ENCODE results near the gene KIFBP.
"Not testable (repeated sequence)": the region's sequence is repeated elsewhere in the genome, so short reads cannot be mapped to it uniquely, and the experiment has no call there.

The KIFBP gene

DNA sequence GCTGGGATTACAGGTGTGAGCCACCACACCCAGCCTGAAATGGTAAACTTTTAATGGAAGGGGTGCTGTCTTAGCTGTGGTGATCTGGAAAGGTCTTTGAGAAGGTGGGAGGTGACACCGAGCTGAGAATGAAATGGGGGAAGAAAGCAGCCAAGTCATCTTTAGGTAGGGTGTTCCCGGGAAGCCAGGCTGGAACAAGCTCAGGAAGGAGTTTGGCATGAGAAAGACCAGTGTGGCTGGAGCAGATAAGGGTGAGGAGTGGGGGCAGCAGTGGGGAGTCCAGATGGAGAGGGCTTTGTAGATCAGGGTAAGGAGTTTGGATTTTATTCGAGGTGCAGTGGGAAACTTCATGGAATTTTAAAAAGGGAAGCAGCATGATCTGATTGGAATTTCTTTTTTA lies 30.0 kb downstream of the KIFBP start:
- H3K27ac ChIP-seq = no peak overlapping the region
- DNase-seq (ENCODE audit: low spot score) = no peak
- CTCF ChIA-PET = interaction anchor here (1.2 kb wide), 1 partner anchor 75 kb away, joined by 3 read pairs; no protein-coding TSS in a partner anchor
- POLR2A ChIA-PET (ENCODE audit: low non-redundant PET) = interaction anchor here (0.6 kb wide), 1 partner anchor 156 kb away, joined by 4 read pairs; no protein-coding TSS in a partner anchor
- TF ChIP-seq, protein P1, sequence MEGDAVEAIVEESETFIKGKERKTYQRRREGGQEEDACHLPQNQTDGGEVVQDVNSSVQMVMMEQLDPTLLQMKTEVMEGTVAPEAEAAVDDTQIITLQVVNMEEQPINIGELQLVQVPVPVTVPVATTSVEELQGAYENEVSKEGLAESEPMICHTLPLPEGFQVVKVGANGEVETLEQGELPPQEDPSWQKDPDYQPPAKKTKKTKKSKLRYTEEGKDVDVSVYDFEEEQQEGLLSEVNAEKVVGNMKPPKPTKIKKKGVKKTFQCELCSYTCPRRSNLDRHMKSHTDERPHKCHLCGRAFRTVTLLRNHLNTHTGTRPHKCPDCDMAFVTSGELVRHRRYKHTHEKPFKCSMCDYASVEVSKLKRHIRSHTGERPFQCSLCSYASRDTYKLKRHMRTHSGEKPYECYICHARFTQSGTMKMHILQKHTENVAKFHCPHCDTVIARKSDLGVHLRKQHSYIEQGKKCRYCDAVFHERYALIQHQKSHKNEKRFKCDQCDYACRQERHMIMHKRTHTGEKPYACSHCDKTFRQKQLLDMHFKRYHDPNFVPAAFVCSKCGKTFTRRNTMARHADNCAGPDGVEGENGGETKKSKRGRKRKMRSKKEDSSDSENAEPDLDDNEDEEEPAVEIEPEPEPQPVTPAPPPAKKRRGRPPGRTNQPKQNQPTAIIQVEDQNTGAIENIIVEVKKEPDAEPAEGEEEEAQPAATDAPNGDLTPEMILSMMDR (conservative IDR thresholded peaks at IDR 0.05; ENCODE audit: low read depth) = no peak

DNA sequence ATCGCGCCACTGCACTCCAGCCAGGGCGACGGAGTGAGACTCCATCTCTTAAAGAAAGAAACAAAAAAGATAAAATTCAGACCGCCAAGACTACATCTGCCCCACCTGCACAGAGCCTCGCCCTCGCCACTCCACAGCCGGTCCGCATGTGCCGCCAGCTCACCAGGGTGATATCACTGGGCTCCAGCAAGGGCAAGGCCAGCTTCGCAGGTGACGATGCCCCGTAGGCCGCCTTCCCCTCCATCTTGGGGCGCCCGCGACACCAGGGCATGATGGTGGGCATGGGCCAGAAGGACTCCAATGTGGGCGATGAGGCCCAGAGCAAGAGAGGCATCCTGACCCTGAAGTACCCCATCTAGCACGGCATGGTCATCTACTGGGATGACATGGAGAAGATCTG lies 34.0 kb downstream of the KIFBP start:
- TF ChIP-seq, protein P1 (conservative IDR thresholded peaks at IDR 0.05; ENCODE audit: low read depth) = no peak
- H3K27ac ChIP-seq = no peak overlapping the region
- ChIA-PET POLR2A (ENCODE audit: low non-redundant PET) (no interaction called here), CTCF (no interaction called here)
- no peak for DNase-seq (ENCODE audit: low spot score)

DNA sequence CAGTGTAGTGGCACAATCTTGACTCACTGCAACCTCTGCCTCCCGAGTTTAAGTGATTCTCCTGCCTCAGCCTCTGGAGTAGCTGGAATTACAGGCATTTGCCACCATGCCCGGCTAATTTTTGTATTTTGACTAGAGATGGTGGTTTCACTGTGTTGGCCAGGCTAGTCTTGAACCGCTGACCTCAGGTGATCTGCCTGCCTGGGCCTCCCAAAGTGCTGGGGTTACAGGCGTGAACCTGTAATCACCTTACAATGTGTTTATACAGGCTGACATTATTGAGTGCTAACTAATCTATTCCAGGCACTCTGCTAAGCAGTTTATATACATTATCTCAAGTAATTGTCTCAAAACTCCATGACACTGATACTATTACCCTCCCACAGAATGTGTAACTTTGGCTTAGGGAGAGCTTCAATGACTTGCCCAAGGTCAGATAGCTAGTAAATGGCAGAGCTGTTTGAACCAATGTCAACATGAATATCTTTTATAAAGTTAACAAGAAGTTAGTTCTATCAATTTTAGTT lies 36.8 kb downstream of the KIFBP start:
- no peak for DNase-seq (ENCODE audit: low spot score)
- POLR2A ChIA-PET (ENCODE audit: low non-redundant PET) = no interaction called here
- TF ChIP-seq, protein P1 (conservative IDR thresholded peaks at IDR 0.05; ENCODE audit: low read depth) = no peak
- CTCF ChIA-PET = no interaction called here
- H3K27ac ChIP-seq = no peak overlapping the region

DNA sequence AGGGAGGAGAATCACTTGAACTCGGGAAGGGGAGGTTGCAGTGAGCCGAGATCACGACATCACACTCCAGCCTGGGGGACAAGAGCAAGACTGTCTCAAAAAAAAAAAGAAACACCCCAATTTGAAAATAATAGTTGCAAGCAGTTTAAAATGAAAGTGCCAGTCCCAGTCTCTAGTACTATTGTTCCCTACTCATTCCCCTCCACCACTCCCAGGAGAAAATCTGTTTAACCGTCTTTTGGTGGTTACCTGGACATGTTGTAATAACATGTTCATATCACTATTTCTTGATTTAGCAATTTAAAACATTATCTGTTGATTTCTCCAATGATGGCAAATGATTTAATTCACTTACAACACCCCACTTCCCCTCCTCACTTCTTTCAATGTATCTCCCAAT lies 44.7 kb downstream of the KIFBP start:
- TF ChIP-seq, protein P1 (conservative IDR thresholded peaks at IDR 0.05; ENCODE audit: low read depth) = no peak
- no peak overlapping the region for H3K27ac ChIP-seq
- ChIA-PET CTCF (interaction anchor here (0.6 kb wide), 1 partner anchor 545 kb away, joined by 3 read pairs; no protein-coding TSS in a partner anchor), POLR2A (ENCODE audit: low non-redundant PET) (no interaction called here)
- no peak for DNase-seq (ENCODE audit: low spot score)

DNA sequence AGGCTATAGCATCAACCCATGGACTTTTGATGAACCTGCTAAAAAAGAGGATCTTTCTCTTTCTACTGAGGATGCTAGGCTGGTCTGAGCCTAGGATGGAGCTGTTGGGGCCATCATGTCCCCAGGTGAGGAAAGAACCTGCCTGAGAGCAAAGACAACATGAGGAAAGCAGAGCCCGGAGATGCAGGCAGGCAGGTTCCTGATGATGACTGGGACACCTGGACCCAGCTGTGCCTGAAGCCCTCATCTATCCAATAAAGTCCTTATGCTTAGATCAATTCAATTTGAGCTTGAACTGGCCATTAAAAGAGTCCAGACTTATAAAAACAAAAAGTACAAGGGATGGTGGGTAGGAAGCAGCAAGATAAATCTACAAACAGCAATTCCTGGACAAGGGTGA lies 48.9 kb downstream of the KIFBP start:
- H3K27ac ChIP-seq = no peak overlapping the region
- ChIA-PET POLR2A (ENCODE audit: low non-redundant PET) (no interaction called here), CTCF (no interaction called here)
- no peak for DNase-seq (ENCODE audit: low spot score)
- TF ChIP-seq, protein P1 (conservative IDR thresholded peaks at IDR 0.05; ENCODE audit: low read depth) = no peak

DNA sequence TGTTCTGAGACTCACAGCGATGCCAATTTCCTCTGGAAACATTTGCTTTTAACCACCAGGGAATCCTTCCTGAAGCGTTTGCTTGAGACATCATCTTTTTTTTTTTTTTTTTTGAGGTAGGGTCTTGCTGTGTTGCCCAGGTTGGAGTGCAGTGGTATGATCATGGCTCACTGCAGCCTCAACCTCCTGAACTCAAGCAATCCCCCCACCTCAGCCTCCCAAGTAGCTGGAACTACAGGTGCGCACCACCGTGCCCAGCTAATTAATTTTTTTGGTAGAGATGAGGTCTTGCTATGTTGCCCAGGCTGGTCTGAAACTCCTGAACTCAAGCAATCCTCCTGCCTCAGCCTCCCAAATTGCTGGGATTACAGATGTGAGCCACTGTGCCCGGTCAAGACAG lies 52.3 kb downstream of the KIFBP start:
- DNase-seq (ENCODE audit: low spot score); POLR2A ChIA-PET (ENCODE audit: low non-redundant PET); CTCF ChIA-PET: not testable (repeated sequence)

DNA sequence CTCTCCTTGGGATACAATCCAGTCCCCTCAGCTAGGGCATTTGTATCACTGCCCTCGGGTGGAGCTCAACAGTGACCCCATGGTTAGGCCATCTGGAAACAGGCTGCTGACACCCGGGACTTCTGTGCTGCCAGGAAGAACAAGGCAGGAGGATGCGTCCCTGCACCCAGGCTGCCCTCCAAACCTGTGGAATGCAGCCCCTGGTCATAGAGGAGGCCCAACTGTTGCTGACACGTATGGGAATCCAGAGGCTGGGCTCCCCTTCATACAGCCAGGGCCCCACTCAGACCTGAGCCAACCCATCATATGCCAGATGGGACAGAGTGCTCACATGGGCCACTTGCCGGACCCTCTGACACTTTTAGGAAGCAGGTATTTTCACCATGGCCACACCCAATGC lies 53.8 kb downstream of the KIFBP start:
- ChIA-PET POLR2A (ENCODE audit: low non-redundant PET) (no interaction called here), CTCF (interaction anchor here (0.5 to 0.6 kb wide), 2 partner anchors 91 to 95 kb away, joined by 3 to 4 read pairs; no protein-coding TSS in a partner anchor)
- TF ChIP-seq, protein P1 (conservative IDR thresholded peaks at IDR 0.05; ENCODE audit: low read depth) = no peak
- H3K27ac ChIP-seq = no peak overlapping the region
- DNase-seq (ENCODE audit: low spot score) = no peak

More for the DNA sequence above, 52.3 kb downstream of the KIFBP start:
- not testable (repeated sequence) for H3K27ac ChIP-seq
